ENCODE results near the gene GPR151. TPM values are rescaled to one million over a fixed set of nuclear protein-coding genes. Genes with fewer than 3 reads are reported as not detected.

Gene GPR151
- total and polyA plus RNA-seq, 4 donors, result not detected

DNA sequence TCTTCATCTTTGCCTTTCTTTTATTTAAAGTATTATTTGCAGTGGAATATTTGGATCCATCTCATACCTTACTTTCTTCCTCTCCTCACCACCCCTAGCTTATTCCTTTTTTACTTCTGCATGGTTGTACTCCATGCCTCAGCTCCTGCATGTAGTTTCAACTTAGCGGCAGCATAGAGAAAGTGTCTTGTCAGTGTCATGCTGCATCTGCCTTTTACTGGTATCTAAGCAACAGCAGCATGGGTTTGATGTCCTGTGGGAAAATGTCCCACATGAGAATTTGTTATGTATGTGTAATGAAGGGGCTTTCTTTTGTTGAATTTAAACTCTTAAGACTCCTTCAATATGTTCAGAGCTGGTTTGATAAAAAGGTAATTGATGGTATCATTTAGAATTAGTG lies 48.2 kb downstream of the GPR151 start (continued):
- TF ChIP-seq JUND (IDR thresholded peaks at IDR 0.05), result no peak
- TF ChIP-seq TAF1 (conservative IDR thresholded peaks at IDR 0.05), result no peak
- TF ChIP-seq ATF3 (IDR thresholded peaks at IDR 0.05), result no peak

DNA sequence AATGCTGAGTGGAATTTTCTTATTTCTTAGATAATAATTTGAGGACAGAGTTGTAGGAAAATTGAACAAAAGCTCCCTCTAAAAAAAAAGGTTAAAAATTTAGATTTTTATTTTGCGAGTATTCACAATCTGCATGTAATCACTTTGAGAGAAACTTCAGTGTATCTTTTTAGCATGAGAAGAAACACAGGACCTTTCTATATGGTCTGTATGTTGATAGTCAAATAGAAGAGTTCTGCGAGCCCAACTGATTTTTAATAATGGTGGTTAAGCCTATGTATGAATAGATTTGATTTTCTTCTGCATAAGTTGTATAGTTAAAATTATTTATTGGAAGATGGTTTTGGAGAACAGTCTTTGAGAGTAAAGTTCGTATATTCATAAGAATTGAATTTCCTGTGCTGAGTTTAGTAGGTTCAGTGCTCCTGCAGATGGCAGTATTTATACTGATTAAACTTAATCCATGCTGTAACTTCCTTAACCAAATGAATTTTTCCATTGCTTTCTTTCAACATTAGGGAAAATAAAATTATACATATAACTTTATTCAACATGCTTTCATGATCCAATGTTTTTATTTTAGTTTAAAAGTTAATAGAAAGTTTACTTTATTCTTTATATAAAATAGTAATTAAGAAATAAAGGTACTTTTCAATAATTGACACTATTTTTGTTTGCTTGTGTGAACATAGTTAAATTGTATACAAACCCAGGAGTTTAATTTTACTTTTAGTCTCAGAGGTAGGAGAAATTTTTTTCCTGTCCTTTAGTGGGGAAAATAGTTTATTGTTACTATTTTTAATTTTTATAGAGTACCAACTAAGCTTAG lies 49.3 kb downstream of the GPR151 start:
- peaks cover 2 to 50% (median 39%) of the 10 kb centered on the region in 4 donors for H3K36me3 ChIP-seq (ENCODE audit: control insufficient read depth in 4 of 4, insufficient read depth in 3 of 4, low read depth in 1 of 4, low read length in 3 of 4)
- H3K27me3 ChIP-seq (ENCODE audit: control insufficient read depth in 4 of 4, insufficient read depth in 4 of 4, low read length in 3 of 4), result no peaks in the 10 kb centered on the region
- no peak overlapping the region for H3K27ac ChIP-seq (ENCODE audit: low read depth in 1 of 2, low read length in 2 of 2)
- no peaks in the 10 kb centered on the region for H3K4me1 ChIP-seq (ENCODE audit: control insufficient read depth in 4 of 4, insufficient read depth in 4 of 4, low read length in 3 of 4)
- H3K4me3 ChIP-seq (ENCODE audit: low read depth in 1 of 3, low read length in 3 of 3), result no peak overlapping the region
- H3K9ac ChIP-seq (ENCODE audit: low read depth in 1 of 2, low read length in 2 of 2), result no peak overlapping the region
- TF ChIP-seq GABPA (IDR thresholded peaks at IDR 0.05 in 1 of 2, conservative IDR thresholded peaks at IDR 0.05 in 1 of 2) (no peak), RAD21 (IDR thresholded peaks at IDR 0.05) (peak; percentile 20 to 44)
- DNase-seq (ENCODE audit: low spot score), result no peak
- H3K9me3 ChIP-seq (ENCODE audit: control insufficient read depth in 4 of 4, low read length in 3 of 4), result no peaks in the 10 kb centered on the region
- 64% methylated on average over 3 of the region's 3 CpGs for WGBS

- no peak for DNase-seq (ENCODE audit: low spot score)
- WGBS, result 89% methylated on average over 6 of the region's 6 CpGs
- Histone ChIP-seq H3K36me3 (ENCODE audit: control insufficient read depth in 4 of 4, insufficient read depth in 3 of 4, low read depth in 1 of 4, low read length in 3 of 4) (peaks cover 7 to 49% (median 37%) of the 10 kb centered on the region in 4 donors), H3K27me3 (ENCODE audit: control insufficient read depth in 4 of 4, insufficient read depth in 4 of 4, low read length in 3 of 4) (no peaks in the 10 kb centered on the region), H3K4me3 (ENCODE audit: low read depth in 1 of 3, low read length in 3 of 3) (no peak overlapping the region), H3K9me3 (ENCODE audit: control insufficient read depth in 4 of 4, low read length in 3 of 4) (no peaks in the 10 kb centered on the region), H3K4me1 (ENCODE audit: control insufficient read depth in 4 of 4, insufficient read depth in 4 of 4, low read length in 3 of 4) (no peaks in the 10 kb centered on the region), H3K9ac (ENCODE audit: low read depth in 1 of 2, low read length in 2 of 2) (no peak overlapping the region), H3K27ac (ENCODE audit: low read depth in 1 of 2, low read length in 2 of 2) (no peak overlapping the region)
- TF ChIP-seq, protein P1, sequence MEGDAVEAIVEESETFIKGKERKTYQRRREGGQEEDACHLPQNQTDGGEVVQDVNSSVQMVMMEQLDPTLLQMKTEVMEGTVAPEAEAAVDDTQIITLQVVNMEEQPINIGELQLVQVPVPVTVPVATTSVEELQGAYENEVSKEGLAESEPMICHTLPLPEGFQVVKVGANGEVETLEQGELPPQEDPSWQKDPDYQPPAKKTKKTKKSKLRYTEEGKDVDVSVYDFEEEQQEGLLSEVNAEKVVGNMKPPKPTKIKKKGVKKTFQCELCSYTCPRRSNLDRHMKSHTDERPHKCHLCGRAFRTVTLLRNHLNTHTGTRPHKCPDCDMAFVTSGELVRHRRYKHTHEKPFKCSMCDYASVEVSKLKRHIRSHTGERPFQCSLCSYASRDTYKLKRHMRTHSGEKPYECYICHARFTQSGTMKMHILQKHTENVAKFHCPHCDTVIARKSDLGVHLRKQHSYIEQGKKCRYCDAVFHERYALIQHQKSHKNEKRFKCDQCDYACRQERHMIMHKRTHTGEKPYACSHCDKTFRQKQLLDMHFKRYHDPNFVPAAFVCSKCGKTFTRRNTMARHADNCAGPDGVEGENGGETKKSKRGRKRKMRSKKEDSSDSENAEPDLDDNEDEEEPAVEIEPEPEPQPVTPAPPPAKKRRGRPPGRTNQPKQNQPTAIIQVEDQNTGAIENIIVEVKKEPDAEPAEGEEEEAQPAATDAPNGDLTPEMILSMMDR (IDR thresholded peaks at IDR 0.05; ENCODE audit: low read depth, low read length, missing input control), result no peak
- TF ChIP-seq RAD21 (IDR thresholded peaks at IDR 0.05) (no peak), EGR1 (IDR thresholded peaks at IDR 0.05; ENCODE audit: low read depth in 2 of 2) (no peak), SP1 (IDR thresholded peaks at IDR 0.05) (no peak), GABPA (IDR thresholded peaks at IDR 0.05 in 1 of 2, conservative IDR thresholded peaks at IDR 0.05 in 1 of 2) (no peak), NR2F2 (IDR thresholded peaks at IDR 0.05) (no peak), JUND (IDR thresholded peaks at IDR 0.05) (no peak), ATF3 (IDR thresholded peaks at IDR 0.05) (no peak)
- TF ChIP-seq, protein P2, sequence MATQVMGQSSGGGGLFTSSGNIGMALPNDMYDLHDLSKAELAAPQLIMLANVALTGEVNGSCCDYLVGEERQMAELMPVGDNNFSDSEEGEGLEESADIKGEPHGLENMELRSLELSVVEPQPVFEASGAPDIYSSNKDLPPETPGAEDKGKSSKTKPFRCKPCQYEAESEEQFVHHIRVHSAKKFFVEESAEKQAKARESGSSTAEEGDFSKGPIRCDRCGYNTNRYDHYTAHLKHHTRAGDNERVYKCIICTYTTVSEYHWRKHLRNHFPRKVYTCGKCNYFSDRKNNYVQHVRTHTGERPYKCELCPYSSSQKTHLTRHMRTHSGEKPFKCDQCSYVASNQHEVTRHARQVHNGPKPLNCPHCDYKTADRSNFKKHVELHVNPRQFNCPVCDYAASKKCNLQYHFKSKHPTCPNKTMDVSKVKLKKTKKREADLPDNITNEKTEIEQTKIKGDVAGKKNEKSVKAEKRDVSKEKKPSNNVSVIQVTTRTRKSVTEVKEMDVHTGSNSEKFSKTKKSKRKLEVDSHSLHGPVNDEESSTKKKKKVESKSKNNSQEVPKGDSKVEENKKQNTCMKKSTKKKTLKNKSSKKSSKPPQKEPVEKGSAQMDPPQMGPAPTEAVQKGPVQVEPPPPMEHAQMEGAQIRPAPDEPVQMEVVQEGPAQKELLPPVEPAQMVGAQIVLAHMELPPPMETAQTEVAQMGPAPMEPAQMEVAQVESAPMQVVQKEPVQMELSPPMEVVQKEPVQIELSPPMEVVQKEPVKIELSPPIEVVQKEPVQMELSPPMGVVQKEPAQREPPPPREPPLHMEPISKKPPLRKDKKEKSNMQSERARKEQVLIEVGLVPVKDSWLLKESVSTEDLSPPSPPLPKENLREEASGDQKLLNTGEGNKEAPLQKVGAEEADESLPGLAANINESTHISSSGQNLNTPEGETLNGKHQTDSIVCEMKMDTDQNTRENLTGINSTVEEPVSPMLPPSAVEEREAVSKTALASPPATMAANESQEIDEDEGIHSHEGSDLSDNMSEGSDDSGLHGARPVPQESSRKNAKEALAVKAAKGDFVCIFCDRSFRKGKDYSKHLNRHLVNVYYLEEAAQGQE (IDR thresholded peaks at IDR 0.05), result no peak
Measured at GRCh38 chr5:146463446-146463845, 52.5 kb downstream of the GPR151 start.

Small RNA genes lying within 50 kb of the gene (small RNA-seq; reads per million reads assigned to genes)
- not detected for gene RF02271

Other genes starting within 250 kb of the GPR151 start
- gene POU4F3, start 177.4 kb downstream of the GPR151 start, total RNA-seq, result not detected
- gene POU4F3, start 177.4 kb downstream of the GPR151 start, polyA plus RNA-seq, result not detected
- 10 to 100 TPM; 20.9 to 26.6 TPM for gene TCERG1, start 68.9 kb downstream of the GPR151 start, total RNA-seq
- gene TCERG1, start 68.9 kb downstream of the GPR151 start, polyA plus RNA-seq, result 10 to 100 TPM in 1 of 2 donors, 1 to 10 TPM in 1; 7.8 to 11.1 TPM

Measured in liver (tissue), 10 donors.